ENCODE results near the gene LRRC7.

- TF ChIP-seq CTCF (conservative IDR thresholded peaks at IDR 0.05) (no peak), ZFX (IDR thresholded peaks at IDR 0.05) (no peak)
Observed at GRCh38 chr1:69673321-69673720, 105.6 kb downstream of the LRRC7 start.

Data from C4-2B (cell line).